Activated CD8-positive, alpha-beta memory T cell treated with anti-CD3 and anti-CD28 coated beads for 48 hours (primary cell): ENCODE results near the gene REN.

Experiments used
- DNase-seq, 3 experiments: peaks; one replicate each; pipeline ENCODE4 v3.0.0-alpha.2; 2020; ENCODE audit warnings: low read depth in 2 of 3, low spot score in 2 of 3

The REN gene

GRCh38 chr1:204166219-204166618 is at the start of gene REN:
REN (minus strand) TSS chr1:204166337; CDS start chr1:204166293, 44 bp downstream.
- no peak for DNase-seq

GRCh38 chr1:204213668-204214662 is 47.8 kb upstream of the REN start, which contains the start of gene GOLT1A:
GOLT1A (minus strand) TSS chr1:204213988; CDS start chr1:204213906, 82 bp downstream.
- no peak for DNase-seq

- no peak for DNase-seq
Observed at GRCh38 chr1:204212715-204213114, 46.6 kb upstream of the REN start.

DNA sequence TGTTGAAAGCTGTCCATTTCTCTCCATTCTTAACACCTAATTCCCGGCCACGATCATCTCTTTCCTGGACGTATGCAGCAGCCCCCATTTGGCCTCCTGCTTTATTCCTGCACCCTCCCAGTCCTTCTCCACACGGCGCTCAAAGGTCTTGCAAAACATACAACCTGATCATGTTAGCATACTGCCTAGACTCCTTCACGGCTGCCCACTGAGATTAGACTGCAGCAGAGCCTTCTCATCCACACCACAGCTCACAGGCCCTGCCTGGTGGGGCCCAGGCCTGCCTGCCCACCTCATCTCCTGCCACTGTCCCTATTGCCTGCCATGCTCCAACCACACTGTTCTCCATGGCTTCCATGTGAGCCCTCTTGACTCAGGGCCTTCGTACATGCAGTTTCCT is 44.9 kb upstream of the REN start:
- no peak for DNase-seq

DNA sequence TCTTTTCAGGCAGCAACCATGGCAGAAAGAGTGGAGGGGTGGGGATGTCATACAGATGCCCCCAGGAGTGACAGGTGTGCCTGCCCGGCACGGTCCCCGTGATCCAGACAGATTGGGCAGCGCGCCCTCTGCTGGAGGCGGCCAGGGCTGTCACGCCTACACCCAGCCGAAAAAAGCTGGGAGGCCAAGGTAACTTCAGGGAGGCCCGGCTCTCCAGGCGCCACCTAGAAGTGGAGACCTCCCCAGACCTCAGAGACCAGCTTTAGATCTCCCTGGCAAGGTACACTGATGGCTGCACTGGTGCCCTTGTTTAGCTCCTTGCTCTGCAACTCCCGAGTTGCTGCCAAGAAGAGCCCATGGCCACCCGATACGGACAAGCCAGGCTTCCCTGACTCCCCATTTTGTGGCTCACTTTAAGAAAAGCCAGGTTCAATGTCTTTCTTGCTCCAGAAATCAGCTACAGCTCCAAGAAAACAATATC is 41.0 kb upstream of the REN start:
- DNase-seq: peak; percentile 33 to 75 (median 72)

DNA sequence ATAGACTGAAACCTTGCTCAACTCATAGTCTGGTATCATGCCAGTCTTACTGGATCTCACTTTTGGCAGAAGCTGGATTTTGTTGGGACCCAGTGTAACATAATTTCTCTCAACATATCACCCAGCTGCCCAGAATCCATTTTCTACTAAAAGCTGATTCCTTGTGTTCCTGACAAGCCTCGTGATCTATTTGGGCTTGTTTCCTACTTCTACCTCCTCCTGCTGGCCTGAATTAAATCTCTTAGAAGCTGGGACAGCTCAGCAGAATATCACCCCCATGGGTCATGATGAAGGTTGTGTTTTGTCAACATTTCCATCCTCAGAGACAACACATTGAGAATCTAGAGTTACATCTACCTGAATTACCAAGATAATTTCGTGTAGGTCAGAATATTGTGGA is 40.0 kb upstream of the REN start:
- DNase-seq: no peak

DNA sequence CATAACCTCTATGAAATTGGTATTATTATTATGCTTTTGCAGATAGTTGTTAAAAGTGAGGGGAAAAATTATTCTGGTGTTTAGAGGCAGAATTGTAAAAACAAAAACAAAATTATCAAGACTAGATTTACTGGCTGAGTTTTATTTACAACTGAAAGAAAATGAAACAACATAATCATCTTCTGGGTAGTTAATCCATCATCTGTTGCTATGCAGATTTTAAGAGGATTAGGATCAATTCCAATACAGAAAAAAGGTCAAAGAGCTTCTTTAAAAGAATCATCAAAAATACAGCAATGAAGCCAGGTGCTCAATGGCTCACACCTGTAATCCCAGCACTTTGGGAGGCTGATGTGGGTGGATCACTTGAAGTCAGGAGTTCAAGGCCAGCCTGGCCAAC is 39.3 kb upstream of the REN start:
- no peak for DNase-seq

GRCh38 chr1:204204944-204205343 is 38.8 kb upstream of the REN start:
- no peak for DNase-seq

DNA sequence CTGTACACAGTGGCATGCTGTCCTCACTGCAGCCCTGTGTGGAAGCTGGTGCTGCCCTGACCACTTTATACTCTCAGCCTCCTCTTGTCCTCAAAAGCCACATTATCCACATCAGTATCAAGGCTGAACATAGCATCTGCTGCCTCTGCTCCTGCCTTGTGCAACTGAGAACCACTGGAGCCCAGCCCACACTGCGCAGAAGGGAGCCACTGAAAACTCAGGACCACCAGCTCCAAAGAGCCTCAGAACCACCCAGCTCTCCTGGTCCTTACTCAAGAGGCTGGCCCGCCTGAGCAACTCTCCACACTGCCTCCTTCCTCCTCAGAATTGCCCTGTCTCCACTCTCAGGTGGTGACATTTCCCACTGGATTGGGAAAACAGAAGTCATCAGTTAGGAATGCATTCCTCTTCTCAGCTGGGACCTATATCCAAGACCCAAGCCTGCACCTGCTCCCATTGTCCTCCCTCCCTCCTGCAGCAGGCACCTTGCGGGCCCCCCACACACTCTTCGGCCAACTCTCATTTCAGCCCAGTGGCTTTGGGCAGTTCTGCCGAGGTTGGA is 37.1 kb upstream of the REN start:
- DNase-seq: no peak

DNA sequence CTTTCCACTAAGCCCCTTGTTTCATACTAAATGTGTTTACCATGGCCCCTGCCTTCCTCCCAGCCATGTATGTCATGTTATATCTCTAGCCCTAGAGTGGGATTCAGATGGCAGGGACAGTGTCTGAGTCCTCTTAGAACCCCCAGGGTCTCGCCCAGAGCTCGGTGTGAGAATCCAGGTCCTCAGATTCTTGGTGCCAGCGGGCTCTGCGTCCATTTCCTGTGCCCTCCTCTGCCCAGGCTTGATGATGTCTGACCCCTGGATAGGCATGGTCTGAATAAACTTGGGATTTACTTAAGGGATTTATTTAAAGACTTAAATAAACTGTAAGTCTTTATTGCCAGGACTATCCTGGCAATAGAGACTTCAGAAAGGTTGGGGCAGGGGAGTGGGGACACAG is 36.3 kb upstream of the REN start:
- no peak for DNase-seq

DNA sequence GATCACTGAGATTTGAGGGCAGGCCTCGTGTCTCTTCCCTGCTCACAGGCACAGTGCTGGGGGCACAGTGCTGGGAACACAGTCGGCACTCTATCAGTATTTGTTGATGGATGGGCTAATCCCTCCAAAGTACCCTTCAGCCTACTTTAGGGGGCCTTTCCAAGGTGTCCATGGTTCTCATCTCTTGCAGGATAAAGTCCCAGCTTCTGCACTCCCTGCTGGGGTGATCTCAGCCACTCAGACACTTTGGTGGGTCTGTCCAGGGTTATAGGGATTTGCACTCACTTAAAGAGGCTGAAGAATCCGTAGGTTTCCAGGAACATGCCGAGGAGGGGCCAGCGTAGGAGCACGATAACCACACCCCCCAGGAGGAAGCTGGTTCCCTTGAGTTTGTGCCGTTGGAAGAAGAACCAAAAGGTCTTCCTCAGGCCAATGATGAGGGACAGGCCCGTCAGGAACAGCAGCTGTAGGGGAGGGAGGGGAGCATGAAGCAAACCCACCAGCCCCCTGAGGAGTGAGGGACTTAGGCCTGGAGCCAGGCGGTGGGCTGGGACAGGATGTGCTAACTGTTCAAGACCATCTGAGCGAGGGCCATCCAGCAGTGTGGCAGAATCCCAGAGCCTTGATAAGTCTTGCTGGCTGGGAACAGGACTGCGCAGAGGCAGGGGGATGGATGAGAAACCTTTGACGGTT is 35.4 kb upstream of the REN start:
- no peak for DNase-seq

DNA sequence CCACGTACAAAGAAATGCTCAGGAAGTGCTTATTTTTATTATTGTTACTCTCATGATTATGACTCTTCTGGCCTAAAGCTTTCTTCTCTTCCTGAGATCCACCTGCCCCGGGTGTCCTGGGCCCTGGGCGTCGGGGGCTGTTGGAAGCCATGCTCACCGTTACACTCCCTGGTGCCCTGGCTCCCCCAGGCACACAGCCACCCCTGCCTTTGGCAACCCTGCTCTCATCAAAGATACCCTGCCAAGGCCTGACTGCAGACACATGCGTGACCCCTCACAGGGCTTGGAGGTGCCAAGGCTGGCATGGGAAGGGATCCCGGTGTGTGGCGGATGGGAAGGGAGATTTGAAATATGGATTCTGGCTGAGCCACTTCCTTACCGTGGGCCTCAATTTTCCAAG is 33.4 kb upstream of the REN start:
- no peak for DNase-seq

DNA sequence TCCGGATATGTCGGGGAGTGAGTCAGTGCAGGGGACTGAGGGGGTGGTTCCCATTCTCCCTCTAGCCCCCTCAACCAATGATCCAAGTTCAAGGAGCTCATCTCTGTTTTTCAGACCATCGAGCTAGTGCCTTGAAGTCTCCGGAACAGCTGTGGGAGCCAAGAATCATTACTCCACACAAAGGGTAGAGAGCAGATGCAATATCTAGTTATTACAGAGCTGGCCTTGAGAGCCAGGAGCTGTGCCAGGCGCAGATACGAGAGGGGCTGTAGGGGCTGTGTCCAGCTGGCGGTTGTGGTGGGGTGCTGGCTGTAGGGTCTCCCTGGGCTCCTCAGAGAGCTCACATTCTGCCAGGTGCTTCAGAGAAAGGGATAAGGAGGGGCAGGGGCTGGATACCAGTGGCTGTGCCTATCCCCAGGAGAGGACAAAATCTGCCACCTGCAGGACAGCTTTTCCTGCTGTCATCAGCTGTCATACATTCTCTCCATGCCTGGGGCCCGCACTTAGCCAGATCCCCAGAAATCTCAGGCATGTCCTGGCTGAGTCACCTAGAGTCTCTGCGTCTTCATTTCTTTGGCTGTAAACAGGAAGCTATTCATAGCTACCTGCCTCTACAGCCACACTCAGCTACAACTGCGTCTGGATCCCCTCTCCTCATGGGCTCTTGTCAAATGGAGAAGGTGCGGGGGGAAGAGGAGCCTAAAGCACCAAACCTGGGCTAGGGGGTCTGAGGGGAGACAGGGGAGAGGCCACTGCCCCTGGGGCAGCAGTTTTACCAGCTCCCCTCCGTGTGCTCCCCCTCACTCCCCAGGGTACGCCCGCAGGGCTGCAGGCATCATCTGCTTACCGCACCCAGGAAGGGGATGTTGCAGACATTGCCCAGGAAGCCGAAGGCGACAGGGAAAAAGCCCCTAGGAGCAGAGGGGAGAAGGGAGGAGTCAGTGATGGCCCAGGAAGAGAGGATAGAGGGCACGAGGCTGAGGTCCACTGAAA is 32.5 kb upstream of the REN start:
- DNase-seq: no peak

DNA sequence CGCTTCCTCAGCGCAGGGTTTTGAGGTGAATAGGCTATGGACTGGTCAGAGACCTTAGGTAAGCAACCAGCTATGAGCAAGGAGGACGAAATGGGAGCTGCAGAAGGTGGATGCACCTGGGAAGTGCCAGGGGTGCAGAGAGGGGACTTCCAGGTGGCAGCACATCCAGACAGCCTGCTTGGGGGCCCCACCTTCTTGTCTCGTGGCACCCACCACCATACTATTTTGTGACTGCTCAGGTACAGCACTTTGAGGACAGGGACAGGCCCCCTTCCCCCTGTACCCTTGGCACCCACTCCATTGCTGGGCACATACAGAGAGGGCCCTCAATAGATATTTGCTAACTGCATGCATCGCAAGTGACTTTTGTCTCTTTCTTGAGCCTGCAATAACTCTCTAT is 30.9 kb upstream of the REN start:
- DNase-seq: no peak

DNA sequence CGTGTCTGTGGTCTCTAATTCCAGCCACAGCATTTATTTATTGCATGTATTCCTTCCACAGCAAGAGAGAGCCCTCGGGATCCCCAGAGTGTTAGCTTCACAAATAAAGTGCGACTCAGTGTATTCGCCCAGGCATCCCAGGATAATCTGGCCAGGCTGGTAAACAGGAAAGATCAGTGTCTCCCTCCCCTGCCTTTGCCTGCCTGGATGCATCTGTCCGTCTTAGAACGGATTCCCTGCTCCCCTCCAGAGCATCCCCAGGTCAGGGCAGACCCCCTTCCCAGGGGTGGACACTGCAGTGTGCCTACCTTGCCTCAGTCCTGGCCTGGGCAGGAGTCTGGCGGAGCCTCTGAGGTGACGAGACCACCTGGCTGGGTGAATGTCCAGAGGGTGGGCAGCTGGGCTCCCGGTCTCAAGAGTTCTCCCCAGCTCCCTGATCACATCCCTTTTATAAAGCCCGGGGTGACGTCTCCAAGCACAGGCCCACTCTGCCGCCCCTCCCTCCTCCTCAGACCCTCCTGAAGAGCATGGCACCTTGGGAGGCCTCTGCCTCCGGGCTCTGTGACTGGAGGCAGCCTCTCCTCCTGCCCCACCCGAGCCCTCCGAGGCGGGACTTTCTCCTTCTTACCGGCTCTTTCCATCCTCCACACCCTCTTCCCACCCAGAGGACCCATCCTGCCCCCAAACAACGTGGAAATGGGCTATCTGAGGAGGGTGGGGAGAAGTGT is 30.1 kb upstream of the REN start, which contains the start of gene KISS1:
Gene KISS1, minus strand, starts transcription at position 424 of the 728 bp plus-strand sequence. CDS start 3,615 bp downstream, outside the sequence.
- no peak for DNase-seq

DNA sequence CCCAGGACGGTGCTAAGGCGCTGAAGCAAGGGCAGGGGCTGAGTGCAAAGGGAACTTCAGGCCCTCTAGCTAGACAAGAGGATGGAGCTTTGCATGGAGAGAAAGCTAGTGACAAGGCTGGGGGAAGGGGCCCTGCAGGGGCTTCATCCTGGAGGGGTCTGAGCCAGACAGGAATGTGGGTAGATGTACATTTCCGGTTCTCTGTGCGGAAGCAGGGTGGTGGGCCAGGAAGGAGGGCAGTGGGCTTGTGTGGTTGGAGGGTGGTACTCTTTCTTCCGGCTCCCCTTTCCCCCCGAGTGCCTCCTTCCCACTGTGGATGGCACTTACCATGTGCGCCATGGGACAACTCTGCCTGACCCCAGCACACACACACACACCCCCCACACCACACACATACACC is 28.6 kb upstream of the REN start:
- DNase-seq: no peak

- no peak for DNase-seq
Observed at GRCh38 chr1:204194080-204194479, 27.9 kb upstream of the REN start.

DNA sequence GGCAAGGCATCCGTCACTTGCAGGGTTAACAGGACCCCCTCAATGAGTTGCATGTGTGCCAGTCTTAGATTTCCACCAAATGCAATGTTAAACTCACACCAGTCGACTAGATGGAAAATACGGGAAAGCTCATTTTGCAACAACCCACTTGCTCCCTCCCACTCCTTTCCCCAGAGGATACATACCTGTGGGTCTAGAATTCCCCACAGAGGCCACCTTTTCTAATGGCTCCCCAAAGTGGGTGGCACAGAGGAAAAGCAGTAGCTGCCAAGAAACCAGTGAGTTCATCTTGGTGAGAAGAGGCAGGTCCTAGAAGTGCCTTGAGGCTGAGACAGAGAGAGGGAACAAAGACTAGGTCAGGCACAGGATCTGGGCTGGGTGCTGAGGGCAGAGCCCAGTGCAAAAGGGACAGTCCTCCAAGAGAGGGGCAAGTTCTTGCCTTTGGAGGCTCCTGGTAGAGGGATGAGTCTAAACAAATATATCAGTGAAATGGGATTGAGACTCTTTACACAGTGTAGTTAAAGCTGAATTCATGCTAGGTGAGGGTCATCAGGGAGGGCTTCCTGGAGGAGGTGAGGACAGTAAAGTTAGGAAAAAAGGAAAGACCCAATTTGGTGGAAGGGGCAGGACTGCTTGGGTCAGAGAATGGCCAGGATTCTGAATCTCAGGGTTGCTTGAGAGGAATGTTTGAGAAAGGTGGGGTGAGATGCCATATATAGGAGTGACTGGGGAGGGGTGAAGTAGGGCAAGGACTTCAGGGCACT is 26.6 kb upstream of the REN start:
- no peak for DNase-seq

- no peak for DNase-seq
Observed at GRCh38 chr1:204192046-204192445, 25.9 kb upstream of the REN start.
